B cell (primary cell): Measurements from ENCODE around the gene RNF224. TPM values are rescaled to one million over a fixed set of nuclear protein-coding genes. Genes with fewer than 3 reads are reported as not detected.
A peak's percentile ranks its signal among the peaks of the same experiment; 100 is the strongest.

ENCODE experiments used
- ATAC-seq: fragments of 200-7000 bp; cut with Tn5 transposase; one replicate; pipeline ENCODE4 v1.10.0; 2021; ENCODE audit warnings: low read depth, mild to moderate bottlenecking, moderate number of reproducible peaks, moderate library complexity
- CTCF ChIA-PET: fragments of 350-600 bp; sonication (Branson Sonifier 250); formaldehyde crosslinking; loops from one replicate; lab custom pipeline; 2021; ENCODE audit warnings: antibody characterized with exemption, inconsistent platforms; lab: Charles Lee
- POLR2A ChIA-PET: fragments of 350-600 bp; sonication (Branson Sonifier 250); formaldehyde crosslinking; loops from one replicate; lab custom pipeline; 2021; ENCODE audit warnings: antibody characterized with exemption; lab: Charles Lee
- DNase-seq: peaks from one replicate; pipeline ENCODE4 v3.0.0; 2013
- H2AFZ ChIP-seq: 2 replicates; pipeline ENCODE4 v1.6.1; 2012; ENCODE audit warnings: mild to moderate bottlenecking, low read depth, low read length; ENCODE audit not compliant: insufficient read depth, poor library complexity, severe bottlenecking
- H3K27ac ChIP-seq, 2 donors: 1 replicate in 1 of 2; 2 replicates in 1 of 2; pipeline ENCODE4 v1.5.1; 2012 to 2013; ENCODE audit warnings: low read length in 2 of 2, mild to moderate bottlenecking in 2 of 2, moderate library complexity in 1 of 2
- H3K27me3 ChIP-seq, 4 experiments: fragments of 200-600 bp in 1 of 4; sonication (generic) in 1 of 4; replicated peaks in 1 of 4; 1 replicate in 2 of 4; 2 replicates in 2 of 4; pipeline versions ENCODE4 v1.6.1 to v1.7.0; 2013 to 2016; ENCODE audit warnings: low read length in 3 of 4, mild to moderate bottlenecking in 2 of 4, mixed read lengths in 1 of 4, moderate library complexity in 1 of 4; ENCODE audit not compliant: insufficient read depth in 4 of 4, control insufficient read depth in 3 of 4; ENCODE audit errors: control extremely low read depth in 1 of 4
- H3K36me3 ChIP-seq, 2 experiments: replicated peaks in 1 of 2; 1 replicate in 1 of 2; 2 replicates in 1 of 2; pipeline versions ENCODE4 v1.6.1 to v1.7.1; 2013; ENCODE audit warnings: low read length in 1 of 2; ENCODE audit not compliant: insufficient read depth in 2 of 2, control insufficient read depth in 1 of 2; ENCODE audit errors: control extremely low read depth in 1 of 2, extremely low read depth in 1 of 2
- H3K4me1 ChIP-seq, 2 donors: fragments of 200-600 bp in 1 of 2; sonication (generic) in 1 of 2; 1 replicate in 1 of 2; 2 replicates in 1 of 2; pipeline versions ENCODE4 v1.5.1 to v1.6.1; 2013 to 2017; ENCODE audit warnings: low read length in 2 of 2; ENCODE audit not compliant: control insufficient read depth in 2 of 2, insufficient read depth in 2 of 2
- H3K4me2 ChIP-seq: replicated peaks from 2 replicates; pipeline ENCODE3; 2012; ENCODE audit warnings: mild to moderate bottlenecking, low read depth, low read length; ENCODE audit not compliant: poor library complexity, severe bottlenecking
- H3K4me3 ChIP-seq, 5 experiments: fragments of 200-600 bp in 1 of 5; sonication (generic) in 1 of 5; 1 replicate in 3 of 5; 2 replicates in 2 of 5; pipeline versions ENCODE4 v1.5.1 to v1.7.0; 2011 to 2016; ENCODE audit warnings: low read length in 4 of 5, mild to moderate bottlenecking in 4 of 5, low read depth in 2 of 5, control low read depth in 1 of 5, moderate library complexity in 1 of 5; ENCODE audit not compliant: insufficient read depth in 1 of 5; ENCODE audit errors: control extremely low read depth in 1 of 5, extremely low read depth in 1 of 5
- H3K79me2 ChIP-seq: fragments of 200-600 bp; sonication (generic); one replicate; pipeline ENCODE4 v1.6.0; 2016; ENCODE audit warnings: low read length; ENCODE audit not compliant: control insufficient read depth, insufficient read depth
- H3K9ac ChIP-seq: fragments of 200-600 bp; sonication (generic); 2 replicates; pipeline ENCODE4 v1.6.1; 2017; ENCODE audit warnings: mild to moderate bottlenecking, low read length, moderate library complexity
- H3K9me3 ChIP-seq, 3 donors: one replicate each; pipeline versions ENCODE4 v1.6.1 to v1.7.1; 2013; ENCODE audit warnings: low read length in 2 of 3; ENCODE audit not compliant: control insufficient read depth in 2 of 3, insufficient read depth in 1 of 3; ENCODE audit errors: control extremely low read depth in 1 of 3
- H4K20me1 ChIP-seq: 2 replicates; pipeline ENCODE4 v1.6.0; 2012; ENCODE audit warnings: mild to moderate bottlenecking, low read length; ENCODE audit not compliant: insufficient read depth, control insufficient read depth, poor library complexity, severe bottlenecking
- H3K27ac Mint-ChIP-seq: one replicate; pipeline ENCODE4 v1.8.0; 2021; ENCODE audit warnings: mixed read lengths
- H3K27me3 Mint-ChIP-seq: one replicate; pipeline ENCODE4 v1.8.0; 2021; ENCODE audit warnings: mixed read lengths
- H3K4me1 Mint-ChIP-seq: one replicate; pipeline ENCODE4 v1.8.0; 2021; ENCODE audit warnings: mixed read lengths
- H3K4me3 Mint-ChIP-seq: one replicate; pipeline ENCODE4 v1.8.0; 2021; ENCODE audit warnings: mixed read lengths
- H3K9me3 Mint-ChIP-seq: one replicate; pipeline ENCODE4 v1.8.0; 2022; ENCODE audit warnings: mixed read lengths; ENCODE audit not compliant: insufficient read depth
- EZH2 ChIP-seq: IDR thresholded peaks from 2 replicates; pipeline ENCODE4 v1.6.1; 2012; ENCODE audit warnings: borderline replicate concordance, low read depth, mild to moderate bottlenecking, moderate library complexity, low read length; ENCODE audit not compliant: insufficient read depth, poor library complexity, severe bottlenecking
- WGBS: methylation state at CpG from one replicate; pipeline ENCODE4 v1.1.5; 2013; ENCODE audit warnings: missing lambda C conversion rate; ENCODE audit not compliant: insufficient coverage; 5-methylcytosine and 5-hydroxymethylcytosine counted together
- intact Hi-C: fragments of 100-400 bp; cut with micrococcal nuclease; formaldehyde crosslinking; loops from one replicate; pipeline ENCODE4 v1.10.0; 2022
- polyA plus RNA-seq: library from polyadenylated mRNA; depleted of rRNA; stranded (reverse); fragments of >200 nt; gene quantifications from 2 replicates; pipeline ENCODE4 v1.2.3, GENCODE V29; 2012
- total RNA-seq, 2 donors: library from RNA; stranded (reverse); fragments of 120-200 nt in 1 of 2; gene quantifications; 1 replicate in 1 of 2; 2 replicates in 1 of 2; pipeline versions ENCODE4 v1.2.3 to v1.2.4, GENCODE V29; 2013 to 2022
- TF ChIP-seq, protein P1 (sequence below): fragments of 200-600 bp; IDR thresholded peaks from one replicate; pipeline ENCODE4 v1.8.0; 2022; ENCODE audit warnings: antibody characterized with exemption, mild to moderate bottlenecking

Gene RNF224
- total and polyA plus RNA-seq, 2 donors (not counting 1 experiment from before 2014, with no cell fraction given): not detected

DNA sequence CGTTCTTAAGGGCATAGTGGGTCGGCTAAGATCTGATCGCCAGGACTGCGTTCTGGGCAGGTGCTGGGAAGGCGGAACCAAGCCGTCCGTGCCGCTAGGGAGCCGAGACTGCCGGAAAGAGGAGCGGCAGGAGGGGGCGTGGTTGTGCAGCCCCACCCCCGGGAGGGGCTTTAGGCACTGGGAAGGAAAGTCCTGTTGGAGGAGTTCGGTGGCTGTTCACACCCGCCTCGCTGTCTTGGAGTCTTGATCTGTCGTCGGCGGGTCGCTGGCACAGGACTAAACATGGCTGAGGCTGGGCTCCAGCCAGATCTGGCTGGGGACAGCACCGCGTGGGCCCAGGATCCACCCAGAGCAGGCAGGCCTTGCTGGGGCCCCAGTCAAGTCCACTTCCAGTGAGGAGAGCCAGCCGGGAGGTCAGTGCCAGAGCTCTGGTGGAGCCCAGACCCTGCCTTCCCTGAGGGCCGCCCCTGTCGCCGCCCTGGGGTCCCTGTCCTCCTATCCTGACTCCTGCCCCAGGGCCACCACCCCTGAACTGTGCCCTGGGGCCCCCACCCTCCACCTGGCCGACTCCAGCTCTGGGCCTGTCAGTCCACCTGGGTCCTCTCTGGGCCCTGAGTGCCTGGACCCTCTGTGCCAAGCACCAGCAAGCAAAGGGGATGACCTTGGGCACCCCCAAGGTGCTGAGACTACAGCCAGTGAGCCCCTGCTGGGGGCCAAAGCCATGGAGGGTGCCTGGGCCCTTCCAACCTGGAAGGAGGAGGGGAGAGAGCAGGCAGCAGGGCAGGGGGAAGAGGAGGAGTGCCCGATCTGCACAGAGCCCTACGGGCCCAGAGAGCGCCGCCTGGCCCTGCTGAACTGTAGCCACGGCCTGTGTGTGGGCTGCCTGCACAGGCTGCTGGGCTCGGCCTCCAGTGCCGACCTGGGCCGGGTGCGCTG, 9.8 kb upstream of the RNF224 start:
- Histone ChIP-seq H3K4me1 (peaks cover under 1 to 7% of the 10 kb centered on the region in 2 donors), H3K79me2 (peaks cover 3% of the 10 kb centered on the region), H3K36me3 (no peaks in the 10 kb centered on the region), H3K9me3 (no peaks in the 10 kb centered on the region), H3K4me2 (peak overlapping the region; percentile 19), H4K20me1 (no peaks in the 10 kb centered on the region), H3K9ac (no peak overlapping the region), H3K4me3 (no peak overlapping the region), H3K27me3 (no peaks in the 10 kb centered on the region), H3K27ac (no peak overlapping the region), H2AFZ (no peak overlapping the region)
- Mint-ChIP-seq H3K4me1 (peaks cover 4% of the 10 kb centered on the region), H3K4me3 (no peak overlapping the region), H3K27me3 (no peaks in the 10 kb centered on the region), H3K9me3 (no peaks in the 10 kb centered on the region), H3K27ac (no peak overlapping the region)
- DNase-seq (no peak), ATAC-seq (no peak)
- TF ChIP-seq, protein P1, sequence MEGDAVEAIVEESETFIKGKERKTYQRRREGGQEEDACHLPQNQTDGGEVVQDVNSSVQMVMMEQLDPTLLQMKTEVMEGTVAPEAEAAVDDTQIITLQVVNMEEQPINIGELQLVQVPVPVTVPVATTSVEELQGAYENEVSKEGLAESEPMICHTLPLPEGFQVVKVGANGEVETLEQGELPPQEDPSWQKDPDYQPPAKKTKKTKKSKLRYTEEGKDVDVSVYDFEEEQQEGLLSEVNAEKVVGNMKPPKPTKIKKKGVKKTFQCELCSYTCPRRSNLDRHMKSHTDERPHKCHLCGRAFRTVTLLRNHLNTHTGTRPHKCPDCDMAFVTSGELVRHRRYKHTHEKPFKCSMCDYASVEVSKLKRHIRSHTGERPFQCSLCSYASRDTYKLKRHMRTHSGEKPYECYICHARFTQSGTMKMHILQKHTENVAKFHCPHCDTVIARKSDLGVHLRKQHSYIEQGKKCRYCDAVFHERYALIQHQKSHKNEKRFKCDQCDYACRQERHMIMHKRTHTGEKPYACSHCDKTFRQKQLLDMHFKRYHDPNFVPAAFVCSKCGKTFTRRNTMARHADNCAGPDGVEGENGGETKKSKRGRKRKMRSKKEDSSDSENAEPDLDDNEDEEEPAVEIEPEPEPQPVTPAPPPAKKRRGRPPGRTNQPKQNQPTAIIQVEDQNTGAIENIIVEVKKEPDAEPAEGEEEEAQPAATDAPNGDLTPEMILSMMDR: no peak
- TF ChIP-seq EZH2: no peak
- intact Hi-C loops: no loop called here
- ChIA-PET CTCF (no interaction called here), POLR2A (no interaction called here)
- 92% methylated on average over 34 of the region's 36 CpGs for WGBS

DNA sequence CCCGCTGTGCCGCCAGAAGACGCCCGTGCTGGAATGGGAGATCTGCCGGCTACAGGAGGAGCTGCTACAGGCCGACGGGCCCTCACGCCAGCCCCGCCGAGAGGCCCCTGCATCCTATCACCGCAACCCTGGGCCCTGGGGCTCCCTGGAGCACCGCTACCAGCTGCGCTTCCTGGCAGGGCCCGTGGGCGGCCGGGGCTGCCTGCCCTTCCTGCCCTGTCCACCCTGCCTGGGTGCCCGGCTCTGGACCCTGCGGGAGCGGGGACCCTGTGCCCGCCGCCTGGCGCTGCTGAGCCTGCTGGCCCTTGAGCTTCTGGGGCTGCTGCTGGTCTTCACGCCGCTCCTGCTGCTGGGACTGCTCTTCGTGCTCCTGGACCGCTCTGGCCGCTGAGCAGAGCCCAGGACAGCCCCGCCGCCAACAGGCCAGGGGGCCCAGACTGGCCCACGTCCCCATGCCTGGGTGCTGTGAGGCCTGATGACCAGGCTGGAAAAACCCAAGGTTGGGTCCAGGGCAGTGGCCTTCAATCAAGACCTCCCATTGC, 9.0 kb upstream of the RNF224 start:
- H3K27ac Mint-ChIP-seq: no peak overlapping the region
- H3K9ac ChIP-seq: no peak overlapping the region
- ATAC-seq: no peak

More for the DNA sequence above, 9.0 kb upstream of the RNF224 start:
- Mint-ChIP-seq H3K4me3 (no peak overlapping the region), H3K9me3 (no peaks in the 10 kb centered on the region), H3K27me3 (no peaks in the 10 kb centered on the region), H3K4me1 (peaks cover 10% of the 10 kb centered on the region)
- Histone ChIP-seq H2AFZ (no peak overlapping the region), H3K36me3 (no peaks in the 10 kb centered on the region), H4K20me1 (no peaks in the 10 kb centered on the region), H3K27me3 (no peaks in the 10 kb centered on the region), H3K27ac (no peak overlapping the region), H3K4me1 (peaks cover 6 to 13% of the 10 kb centered on the region in 2 donors), H3K79me2 (peaks cover 3% of the 10 kb centered on the region), H3K9me3 (no peaks in the 10 kb centered on the region), H3K4me3 (no peak overlapping the region), H3K4me2 (no peak overlapping the region)
- POLR2A ChIA-PET: no interaction called here
- no peak for TF ChIP-seq EZH2
- TF ChIP-seq, protein P1: no peak
- no peak for DNase-seq
- WGBS: 96% methylated on average over 30 of the region's 30 CpGs
- intact Hi-C loops: no loop called here
- CTCF ChIA-PET: interaction anchor here (0.7 kb wide), 1 partner anchor 14 kb away, joined by 7 read pairs; no protein-coding TSS in a partner anchor
